GM11168 (cell line): ENCODE results near the gene COQ5.

Experiments used
- in situ Hi-C: fragments of 300-500 bp; cut with MboI; formaldehyde crosslinking; loops from one replicate; pipeline ENCODE4 v1.12.0; 2022; ENCODE audit warnings: low sequenced_read_pairs; ENCODE audit not compliant: unreplicated experiment

COQ5 gene

DNA sequence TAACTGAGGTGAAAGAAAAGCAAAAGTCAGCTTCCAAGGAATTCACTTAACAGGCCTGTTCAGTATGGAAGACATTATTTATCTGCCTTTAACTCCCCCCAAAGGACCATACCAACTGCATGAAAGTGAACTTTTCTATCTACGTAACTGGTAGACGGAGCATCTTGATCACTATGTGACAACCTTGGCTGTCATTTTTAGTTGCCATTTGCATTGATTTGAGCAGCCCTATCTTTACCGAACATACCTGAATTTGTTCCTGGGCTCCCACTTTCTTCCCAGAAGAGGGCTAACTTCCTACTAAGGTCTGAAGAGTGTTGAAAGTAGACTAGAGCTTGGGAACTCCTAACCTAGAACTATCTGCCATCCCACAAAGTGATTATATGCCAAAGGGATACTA, 68.8 kb downstream of the COQ5 start:
- in situ Hi-C loops: no loop called here

DNA sequence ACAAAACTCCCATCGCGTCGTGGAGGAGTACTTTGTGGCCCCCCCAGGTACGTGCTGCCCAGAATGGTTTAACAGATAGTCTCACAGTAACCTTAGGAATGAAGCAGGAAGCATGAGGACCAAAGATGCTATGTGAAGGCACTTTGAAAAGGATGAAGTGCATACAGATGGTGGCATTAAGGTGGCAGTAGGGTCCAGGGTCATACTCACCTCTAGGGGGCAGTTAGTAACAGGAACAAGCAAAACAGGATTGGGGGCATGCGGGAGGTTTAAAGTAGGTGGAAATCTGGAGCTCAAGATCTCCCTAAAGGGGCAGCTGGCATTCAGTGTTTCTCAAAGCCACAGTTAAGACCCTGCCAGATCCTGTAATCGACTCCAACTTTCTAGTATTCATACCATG, 71.8 kb downstream of the COQ5 start:
- in situ Hi-C loops: no loop called here

DNA sequence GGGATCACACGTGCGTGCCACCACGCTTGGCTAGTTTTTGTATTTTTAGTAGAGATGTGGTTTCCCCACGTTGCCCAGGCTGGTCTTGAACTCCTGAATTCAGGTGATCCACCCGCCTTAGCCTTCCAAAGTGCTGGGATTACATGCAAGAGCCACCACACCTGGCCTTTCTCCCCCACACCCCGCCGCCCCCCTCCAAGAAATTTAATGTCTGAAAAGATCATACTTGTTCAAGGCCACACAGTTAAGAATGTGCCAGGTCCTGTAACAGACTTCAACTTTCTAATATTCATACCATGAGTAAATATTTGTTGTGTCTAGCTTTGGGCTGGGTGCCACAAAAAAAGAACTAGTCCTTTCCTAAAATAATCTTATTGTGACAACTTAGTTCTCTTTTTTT, 73.7 kb downstream of the COQ5 start:
- in situ Hi-C loops: no loop called here

DNA sequence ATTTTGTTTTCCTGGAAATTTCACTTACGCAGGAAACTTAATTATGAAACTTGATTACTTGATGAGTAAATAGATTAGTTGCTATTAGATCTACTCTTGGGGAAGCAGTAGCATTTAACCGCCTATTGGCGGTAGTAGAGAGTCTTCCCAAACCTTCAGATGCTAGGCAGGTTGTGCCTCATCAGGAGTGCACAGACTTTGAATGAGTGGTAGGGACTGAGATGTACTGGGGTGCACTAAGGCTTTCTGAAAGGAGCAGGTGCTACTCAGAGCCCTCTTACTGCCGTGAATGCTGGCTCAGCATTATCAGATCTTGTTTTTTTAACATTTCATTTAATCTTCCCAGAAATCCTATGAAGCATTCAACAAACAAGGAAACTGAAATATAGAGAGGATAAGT, 75.0 kb downstream of the COQ5 start:
- in situ Hi-C loops: no loop called here
